HG03045 (cell line): ENCODE results near the gene EBF4.

ENCODE experiments used
- ATAC-seq: cut with Tn5 transposase; IDR thresholded peaks from one replicate; pipeline ENCODE4 v1.9.1; 2021; ENCODE audit warnings: mild to moderate bottlenecking, moderate library complexity; ENCODE audit not compliant: unreplicated experiment

EBF4 gene

DNA sequence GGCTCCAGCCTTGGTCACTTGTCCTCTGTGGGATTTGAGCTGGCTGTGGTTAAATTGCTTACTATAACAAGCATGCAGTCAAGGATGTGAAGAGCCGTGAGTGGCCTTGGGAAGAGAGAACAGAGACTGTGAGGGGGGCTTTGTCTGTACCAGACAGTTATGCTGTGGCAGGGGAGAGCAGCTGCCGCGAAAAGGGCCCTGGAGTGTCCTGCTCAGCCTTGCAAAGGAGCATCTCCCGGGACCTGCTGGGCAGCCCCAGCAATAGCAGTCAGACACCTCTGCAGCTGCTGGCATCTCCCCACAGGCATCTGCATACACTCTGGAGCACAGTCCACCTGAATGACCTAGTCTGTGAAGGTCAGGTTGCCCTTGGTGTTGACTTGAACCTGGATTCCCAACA is 6.3 kb downstream of the EBF4 start:
- ATAC-seq, result no peak

DNA sequence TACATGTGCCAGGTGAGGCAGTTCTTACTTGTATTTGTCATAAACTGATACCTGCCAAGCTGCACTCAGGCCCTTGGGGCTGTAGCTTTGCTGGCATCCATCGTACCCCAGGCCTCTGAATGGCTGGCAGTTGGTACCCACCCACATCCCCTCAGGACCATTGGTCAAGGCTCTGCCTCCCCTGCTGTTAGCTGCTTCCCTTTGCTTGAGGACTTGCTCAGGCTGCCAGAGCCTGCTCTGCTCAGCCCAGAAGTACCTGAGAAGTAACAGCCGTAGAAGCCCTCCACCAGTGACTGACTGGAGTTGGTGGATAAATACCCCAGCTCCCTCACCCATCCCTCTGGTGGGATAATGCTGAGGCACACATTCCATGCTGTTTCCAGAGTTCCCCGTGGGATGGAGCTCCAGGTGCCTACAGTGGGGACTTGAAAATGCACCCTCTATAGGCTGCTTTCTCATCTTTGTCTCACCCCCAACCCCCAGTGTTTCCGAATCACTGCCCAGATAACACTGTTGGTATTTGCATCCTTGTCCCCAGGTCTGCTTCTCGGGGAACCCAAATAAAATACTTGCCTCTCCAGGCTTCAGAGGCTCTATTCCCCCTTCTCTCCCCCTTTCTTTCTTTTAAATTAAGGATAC is 7.3 kb downstream of the EBF4 start:
- ATAC-seq, result no peak

DNA sequence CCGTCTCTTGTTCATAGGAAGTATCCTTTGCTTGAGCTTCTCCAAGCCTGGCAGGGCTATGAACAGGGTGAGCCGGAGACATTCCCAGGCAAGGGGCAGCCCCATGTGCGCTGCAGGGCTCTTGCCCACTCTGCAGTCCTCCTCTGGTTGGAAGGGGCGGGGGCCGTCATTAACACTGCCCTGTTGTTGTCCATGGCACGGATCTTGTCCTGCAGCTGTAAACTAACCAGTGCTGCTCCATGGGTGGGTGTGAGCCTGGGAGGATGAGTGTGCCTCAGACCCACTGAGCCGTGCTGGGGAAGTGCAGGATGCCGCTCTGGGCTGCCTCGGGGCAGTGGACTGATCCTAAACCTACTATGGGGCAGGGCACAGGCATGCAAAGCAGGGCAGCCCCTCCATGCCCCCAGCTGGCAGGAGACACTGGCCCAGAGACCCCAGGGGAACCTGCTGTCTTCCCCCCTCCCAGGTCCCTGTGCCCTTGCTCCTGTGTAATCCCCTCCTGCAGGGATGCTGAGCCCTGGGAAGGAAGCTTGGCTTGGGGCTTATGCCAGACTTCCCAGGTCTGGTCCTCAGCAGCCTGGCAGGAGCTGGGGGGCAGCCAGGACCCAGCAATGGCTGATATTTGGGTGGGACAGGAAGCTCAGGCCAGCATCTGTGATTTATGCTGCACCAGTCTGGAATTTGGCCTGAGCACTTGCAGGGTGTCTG is 8.5 kb downstream of the EBF4 start:
- no peak for ATAC-seq

DNA sequence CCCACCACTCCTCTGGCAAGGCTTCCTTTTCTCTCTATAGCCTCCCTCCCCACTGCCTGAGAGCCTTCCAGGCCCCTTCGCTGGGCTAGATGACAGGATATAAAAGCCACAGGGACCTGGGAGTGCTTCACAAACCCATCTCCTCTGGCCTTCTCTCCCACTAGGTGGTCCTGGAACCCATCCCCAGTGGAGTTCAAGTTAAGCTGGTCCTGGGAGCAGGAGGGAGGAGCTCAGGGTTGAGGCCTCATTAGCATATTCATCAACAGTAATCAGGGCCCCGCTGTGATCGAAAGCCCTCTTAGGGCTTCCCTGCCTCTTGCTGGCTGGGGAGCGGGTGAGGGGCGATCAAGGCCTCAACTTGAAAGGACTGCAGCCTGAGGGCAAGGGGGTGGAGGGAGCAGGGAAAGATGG is 9.1 kb downstream of the EBF4 start:
- no peak for ATAC-seq

DNA sequence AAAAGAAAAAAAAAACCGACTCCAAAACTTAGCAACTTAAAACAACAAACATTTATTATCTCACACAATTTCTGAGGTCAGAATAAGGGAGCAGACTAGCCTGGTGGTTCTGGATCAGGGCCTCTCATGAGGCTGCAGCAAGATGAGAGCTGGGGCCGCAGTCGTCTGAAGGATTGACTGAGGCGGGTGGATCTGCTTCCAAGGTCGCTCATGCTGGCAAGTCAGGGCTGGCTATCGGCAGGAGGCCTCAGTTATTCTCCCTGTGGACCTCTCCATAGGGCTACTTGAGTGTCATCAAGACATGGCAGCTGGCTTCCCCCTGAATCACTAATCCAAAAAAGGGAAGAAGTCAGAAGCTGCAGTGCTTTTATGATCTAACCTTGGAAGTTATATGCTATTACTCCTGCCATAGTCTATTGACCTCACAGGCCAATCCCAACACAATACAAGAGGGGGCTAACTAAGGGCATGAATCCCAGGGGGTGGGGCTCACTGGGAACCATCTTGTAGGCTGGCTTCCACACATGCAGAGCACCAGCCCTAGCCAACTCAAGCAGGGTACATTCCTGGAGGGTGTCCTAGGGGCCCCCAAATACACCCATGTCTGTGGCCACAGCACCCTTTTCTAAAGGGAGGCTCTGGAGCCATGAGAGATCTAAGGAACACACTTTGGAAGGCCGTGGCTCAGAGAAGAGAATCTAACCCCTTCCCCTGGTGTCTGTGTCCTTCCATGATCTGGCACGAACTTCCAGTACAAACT is 11.3 kb downstream of the EBF4 start:
- no peak for ATAC-seq

DNA sequence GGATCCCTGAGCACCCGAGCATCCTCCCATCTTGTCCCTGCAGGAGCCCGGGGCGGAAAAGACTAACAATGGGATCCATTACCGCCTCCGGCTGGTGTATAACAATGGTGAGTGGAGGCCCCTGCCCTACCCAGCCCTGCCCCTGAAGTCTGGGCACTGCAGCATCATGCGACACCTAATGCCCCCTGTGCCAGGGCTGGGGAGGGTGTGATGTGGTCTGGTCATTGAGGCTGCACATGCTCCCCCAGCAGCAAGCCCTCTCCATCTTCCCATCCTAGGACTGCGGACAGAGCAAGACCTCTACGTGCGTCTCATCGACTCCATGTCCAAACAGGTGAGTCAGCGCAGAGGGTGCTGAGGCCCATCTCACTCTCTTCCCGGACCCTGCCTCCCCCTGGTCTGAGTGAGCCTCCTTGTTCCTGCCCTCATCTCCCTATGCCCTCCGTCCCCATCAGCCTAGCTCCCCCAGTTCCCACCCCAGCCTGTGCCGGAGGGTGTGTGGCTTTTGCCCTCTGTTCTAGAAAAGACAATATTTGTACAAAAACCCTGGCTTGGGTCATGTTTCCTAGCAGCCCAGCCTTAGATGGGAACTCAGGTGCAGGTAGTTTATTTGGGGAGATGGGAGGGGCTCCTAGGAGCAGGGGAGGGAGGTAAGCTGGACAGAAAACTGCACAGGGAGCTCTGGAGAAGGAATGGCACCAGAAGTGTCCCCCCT is 13.5 kb downstream of the EBF4 start:
- ATAC-seq, result no peak

DNA sequence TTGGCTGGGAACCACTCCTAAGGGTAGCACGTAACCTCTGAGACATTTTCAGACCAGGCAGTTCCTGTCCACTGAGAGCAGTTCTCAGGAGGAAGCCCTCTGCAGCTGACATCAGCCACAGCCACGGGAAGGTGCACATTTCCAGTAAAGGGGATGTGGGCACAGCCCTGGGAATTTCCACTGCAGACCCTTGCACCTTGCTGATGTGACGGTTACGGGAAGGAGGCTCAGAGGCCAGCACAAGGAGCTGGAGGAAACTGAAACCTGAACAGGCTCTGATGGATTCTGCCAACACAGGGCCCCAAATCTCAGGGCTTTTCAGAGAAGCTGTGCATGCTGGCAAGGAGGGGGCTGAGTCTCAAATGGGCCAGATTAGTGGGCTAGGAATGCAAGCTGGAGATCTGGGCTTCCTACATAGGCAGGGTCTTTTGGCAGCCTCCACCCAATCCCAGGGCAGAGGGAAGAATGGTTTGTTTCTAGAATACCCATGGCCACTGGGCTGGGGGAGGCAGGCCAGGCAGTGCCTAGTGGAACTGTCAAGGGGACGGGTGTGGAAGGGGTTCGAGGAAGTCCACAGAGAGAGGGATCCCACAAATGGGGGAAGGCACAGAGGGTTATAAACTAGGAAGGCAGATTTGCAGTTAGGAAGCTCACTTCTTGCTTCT is 14.2 kb downstream of the EBF4 start:
- no peak for ATAC-seq

DNA sequence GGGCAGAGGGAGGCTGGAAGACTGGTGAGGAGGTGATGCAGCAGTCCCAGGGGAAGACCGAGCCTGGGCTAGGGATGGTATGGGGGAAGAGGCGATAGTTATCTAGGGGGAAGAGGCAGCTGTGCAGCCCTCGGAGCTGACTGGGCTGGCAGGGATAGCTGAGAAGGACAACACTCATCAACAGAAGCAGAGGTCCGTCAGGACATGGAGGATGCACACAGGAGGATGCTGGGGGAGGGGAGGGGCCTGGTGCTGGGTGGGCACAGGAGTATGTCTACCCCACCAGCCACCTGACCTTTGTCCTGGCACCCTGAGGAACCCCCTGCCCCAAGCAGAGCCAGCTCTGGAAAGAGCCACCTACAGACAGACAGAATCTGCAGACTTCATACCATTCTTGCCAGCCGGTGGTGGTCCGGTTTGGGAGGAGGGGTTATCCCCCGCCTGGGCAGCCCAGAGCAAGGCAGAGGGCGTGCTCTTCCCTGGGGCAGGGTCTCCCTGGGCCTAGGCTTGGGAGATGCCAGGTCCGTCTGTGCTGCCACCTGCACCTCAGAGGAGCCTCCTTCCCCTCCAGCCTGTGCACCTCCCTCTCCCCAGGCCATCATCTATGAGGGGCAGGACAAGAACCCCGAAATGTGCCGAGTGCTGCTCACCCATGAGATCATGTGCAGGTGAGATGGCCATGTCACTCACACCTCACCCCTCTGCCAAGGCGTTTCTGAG is 14.9 kb downstream of the EBF4 start:
- ATAC-seq, result no peak

DNA sequence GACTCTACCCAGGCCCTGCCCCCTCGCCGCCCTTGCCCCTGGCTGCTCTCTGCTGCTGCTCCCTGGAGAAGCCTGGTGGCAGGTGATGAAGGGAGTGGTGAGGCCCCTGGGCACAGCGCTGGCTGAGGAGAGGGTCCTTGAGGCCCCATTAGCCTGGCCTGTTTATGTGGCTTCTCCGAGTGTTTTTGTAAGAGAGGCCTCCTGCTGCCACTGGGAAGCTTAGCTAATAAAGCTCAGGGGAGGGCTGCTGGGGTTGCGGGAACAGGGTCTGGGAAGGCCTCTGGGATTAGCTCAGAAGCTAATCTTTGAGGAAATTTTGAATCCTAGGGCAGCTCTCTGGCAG is 15.5 kb downstream of the EBF4 start:
- no peak for ATAC-seq

DNA sequence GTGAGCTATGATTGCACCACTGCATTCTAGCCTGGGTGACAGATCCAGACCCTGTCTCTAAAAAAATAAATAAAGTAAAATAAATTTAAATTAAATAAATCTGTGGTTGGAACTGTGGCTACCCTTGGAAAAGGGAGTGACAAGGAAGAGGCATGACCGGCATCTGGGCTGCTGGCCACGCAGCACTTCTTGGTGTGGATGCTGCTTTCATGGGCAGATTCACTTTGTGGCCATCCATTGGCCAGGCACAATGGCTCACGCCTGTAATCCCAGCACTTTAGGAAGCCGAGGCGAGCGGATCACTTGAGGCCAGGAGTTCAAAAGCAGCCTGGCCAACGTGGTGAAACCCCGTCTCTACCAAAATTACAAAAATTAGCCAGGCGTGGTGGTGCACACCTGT is 16.1 kb downstream of the EBF4 start:
- no peak for ATAC-seq

DNA sequence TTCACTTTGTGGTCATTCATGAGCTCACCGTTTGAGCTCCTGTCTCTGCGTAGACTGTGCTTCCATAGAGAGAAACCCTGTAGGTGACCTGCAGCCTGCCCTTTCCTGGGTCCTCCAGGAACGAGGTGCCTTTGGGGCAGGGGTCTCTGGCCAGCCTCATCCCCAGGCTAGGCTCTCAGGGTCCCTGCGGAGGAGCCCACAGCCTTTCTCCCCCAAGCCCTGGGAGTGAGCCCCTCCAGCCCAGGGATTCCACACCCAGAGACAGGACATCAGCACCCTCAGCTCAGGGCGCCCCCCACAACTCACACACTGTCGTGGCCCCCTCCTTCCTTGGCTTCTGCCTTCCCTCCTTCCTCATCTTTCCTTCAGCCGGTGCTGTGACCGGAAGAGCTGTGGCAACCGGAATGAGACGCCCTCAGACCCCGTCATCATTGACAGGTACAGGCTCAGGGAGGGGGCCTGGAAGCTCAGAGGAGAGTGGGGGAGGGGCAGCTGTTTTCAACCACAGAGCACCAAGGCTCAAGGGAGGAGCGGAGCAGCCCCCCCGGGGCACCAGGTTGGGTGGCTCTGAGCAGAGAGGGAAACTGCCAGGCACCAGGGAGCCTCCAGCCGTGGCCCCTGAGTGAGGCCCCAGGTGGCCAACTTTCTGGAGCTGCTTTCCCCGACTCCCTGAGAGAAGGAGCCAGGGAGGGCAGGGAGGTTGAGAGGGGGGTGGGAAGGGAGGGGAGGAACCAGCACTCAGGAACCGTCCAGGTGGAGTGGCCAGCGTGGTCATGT is 16.8 kb downstream of the EBF4 start:
- ATAC-seq, result no peak

DNA sequence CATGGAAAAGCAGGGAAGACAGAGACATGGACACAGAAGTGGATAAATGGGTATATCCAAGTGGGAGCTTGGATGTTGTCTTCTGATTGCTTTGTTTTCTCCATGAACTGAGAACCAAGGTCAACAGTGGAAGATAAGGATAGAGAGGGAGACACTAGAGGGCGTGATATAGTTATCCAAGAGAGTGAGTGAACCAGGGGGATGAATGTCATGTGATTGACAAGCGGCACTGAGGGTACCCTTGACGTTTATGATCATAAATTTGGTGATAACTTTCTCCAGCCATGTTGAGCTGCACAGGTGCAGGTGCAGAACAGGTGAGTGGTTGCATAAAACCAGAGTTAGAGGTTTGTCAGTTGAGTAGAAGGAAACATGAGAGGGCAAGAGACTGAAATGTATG is 20.7 kb downstream of the EBF4 start:
- ATAC-seq, result no peak

DNA sequence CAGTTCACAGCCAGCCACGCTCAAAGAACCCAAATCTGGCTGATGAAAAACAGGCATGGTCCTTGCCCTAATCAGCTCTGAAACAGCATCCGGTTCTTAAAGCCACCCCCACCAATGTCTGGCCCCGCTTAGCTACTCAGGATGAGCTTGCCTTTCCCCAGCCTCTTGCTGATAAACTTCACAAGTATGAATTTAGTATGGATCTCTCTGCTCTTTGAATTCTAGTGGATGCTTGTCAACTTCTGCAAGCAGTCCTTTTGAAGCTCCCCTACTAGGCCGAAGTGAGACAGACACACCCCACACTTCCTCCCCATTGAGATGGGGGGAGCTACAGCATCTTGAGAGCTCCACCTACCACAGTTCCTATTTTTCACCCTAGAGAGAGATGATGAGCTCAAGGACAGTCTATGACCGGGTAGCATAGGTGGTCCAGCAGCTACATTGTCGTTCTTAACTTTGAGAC is 36.7 kb downstream of the EBF4 start:
- ATAC-seq, result no peak

DNA sequence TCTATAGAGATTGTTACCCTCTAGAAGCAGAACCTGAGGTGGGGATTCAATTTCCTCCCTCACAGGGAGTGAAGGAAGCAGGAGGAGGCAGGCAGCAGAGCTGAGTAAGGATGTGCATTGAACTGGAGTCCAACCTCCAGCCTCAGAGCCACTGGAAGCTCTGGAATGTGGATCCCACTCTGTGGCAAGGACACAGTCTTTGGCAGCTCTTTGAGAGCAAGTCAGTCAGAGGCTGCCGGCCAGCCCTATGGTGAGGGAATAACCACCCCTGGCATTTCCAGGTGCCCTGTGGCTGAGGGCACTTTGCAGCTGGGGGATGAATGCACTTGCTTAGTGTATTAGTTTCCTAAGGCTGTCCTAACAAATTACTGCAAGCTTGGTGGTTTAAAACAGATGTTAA is 37.2 kb downstream of the EBF4 start:
- no peak for ATAC-seq

DNA sequence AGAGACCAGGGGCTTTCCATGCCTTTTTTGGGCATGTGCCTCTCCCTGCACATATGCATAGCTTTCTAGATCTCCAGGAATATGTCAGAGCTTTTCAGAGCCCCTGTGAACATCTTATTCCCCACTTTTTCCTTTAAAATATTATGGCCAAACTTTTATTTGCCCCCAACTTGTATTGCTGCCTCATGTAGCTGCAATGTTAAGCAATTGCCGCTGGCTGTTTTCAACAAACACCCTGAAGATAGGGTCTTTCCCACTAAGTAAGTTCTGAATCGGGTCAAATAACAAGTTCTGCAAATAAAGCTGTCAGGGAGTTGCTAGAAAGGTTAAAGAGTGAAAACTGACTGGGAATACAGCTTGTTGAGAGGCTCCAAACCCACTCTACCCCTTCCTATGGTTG is 42.3 kb downstream of the EBF4 start:
- no peak for ATAC-seq

DNA sequence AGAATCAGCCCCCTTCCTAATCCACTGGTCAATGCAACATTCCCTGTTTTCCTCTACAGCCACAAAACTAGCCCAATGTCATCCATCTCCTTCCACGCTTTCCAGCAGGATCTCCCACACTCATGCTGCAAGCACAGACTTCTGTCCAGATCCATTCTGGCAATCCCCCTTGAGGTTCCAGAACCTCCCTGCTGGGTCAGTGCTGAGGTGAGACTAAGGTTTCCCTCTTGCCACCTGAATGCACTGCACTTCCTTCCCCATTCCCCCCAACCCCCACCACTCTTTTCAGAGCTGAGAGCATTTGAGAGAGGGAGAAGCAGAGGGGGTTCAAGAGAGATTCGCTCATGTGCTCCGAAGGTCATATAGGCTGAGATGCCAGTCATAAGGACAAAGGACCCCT is 43.9 kb downstream of the EBF4 start:
- ATAC-seq, result no peak

DNA sequence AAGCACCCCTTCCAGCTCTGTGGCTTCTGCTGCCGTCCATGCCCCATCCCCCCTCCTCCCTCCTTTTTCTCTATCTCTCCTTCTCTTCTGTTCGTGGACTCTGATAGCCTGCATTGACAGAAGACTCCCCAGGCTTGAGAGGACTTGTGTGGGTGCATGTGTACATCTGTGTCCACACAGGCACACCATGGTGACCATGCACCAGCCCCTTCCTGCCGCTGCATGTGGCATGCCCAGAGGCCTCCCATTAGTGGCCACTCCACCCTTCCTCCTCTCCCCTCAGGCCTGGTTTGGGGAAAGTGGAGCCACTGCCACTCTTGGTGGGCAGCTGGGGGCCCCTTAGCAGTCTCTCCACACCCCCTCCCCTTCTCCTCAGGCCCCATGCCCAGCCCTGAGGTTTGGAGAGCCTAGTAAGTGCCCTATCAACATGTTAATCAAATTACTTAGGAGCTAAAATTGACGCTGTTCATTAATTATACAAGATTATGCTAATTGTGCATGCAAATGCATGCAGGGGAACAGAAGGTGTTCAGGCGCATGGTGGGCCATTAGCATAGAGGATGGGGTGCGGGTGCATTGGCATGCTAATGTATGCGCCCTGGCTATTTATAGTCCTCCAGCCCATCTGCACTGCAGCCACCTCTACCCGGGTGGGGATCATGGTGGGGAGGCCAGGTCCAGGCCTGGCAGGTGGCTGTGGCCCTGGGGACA is 45.9 kb downstream of the EBF4 start:
- no peak for ATAC-seq

DNA sequence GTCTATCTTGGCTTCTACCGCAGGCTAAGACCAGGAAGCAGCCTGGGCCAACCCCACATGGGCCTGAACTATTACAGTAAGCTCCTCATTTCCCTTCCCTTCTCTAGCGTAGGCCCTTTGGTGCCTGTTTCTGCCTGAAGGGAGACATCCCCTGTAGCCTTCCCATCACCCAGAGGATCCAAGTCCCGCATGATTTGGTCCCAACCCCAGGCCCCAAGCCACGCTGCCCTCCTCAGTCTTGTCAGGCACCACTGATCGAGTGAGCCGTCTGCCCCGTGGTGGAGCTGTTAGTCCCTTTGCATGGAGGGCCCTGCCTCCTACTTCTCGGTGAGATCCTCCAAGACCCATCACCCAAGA is 46.4 kb downstream of the EBF4 start:
- no peak for ATAC-seq

DNA sequence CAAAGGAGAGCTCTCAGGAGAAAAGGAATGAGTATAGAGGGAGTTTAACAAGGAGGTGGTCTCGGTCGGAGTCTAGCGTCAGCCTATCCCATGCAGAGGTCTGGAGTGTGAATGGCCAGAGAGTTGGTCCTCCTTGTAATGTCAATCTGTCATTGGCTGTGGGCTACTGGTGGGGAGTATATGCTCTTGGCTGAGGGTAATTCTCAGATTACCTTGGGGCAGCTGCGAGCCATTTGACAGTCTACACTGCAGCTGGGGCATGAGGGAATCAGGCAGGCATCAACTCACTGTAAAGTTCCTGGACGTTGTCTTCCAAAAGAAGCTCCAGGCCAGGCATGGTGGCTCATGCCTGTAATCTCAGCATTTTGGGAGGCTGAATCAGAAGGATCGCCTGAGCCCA is 48.1 kb downstream of the EBF4 start:
- ATAC-seq, result no peak
